ENCODE measurements around the gene NOPCHAP1.

NOPCHAP1 gene

GRCh38 chr12:104997541-104997940, 11.4 kb downstream of the NOPCHAP1 start:
- no peak overlapping the region for H3K4me3 ChIP-seq (replicated peaks in 1 of 2; ENCODE audit: low read depth in 2 of 2, low read length in 2 of 2)
- no peak for TF ChIP-seq CTCF (IDR thresholded peaks at IDR 0.05; ENCODE audit: low read depth, low read length)
- no peak for DNase-seq (ENCODE audit: low read depth in 2 of 2)

DNA sequence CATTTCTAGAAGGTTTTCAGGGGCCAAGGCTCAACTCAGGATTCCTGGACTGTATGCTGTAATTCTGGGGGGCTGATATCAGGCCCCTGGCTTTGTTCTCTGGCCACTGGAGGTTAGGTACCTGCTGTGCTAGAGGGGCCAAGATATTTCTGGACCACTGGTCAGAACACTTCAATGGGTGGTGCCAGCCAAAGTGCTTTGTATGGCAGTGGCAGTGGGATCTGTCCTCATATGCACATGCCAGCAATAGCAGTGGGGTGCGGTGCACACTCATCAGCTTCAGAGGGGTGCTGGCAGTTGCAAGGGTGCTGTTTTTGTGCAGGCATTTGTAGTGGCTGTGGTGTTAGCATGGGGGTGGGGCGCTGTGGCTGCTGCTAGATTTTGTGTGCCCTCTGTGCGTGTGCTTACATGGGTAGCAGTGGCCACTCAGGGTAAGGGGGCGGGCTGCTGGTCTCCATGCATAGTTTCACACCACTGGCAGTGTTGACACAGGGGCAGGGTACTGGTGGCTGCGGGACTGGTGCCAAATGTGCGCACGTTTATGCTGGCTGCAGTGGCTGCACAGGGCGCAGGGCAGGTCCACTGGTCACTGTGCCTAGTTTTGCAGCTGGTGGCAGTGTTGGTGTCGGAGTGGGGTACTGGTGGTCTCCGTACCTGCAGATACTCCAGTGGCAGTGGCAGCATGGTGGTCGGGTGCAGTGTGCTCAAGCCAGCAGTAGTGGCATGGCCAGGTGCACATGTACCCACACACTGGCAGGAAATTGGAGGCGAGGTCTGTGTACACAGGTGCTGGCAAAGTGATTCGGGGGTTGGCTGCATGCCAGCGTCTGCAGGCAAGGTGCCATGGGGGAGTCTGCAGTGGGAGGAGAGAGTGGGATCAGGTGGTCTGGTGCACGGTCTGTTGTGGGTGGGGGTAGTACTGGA, 12.6 kb downstream of the NOPCHAP1 start:
- no peak for TF ChIP-seq CTCF (IDR thresholded peaks at IDR 0.05; ENCODE audit: low read depth, low read length)
- DNase-seq (ENCODE audit: low read depth in 2 of 2), result no peak
- H3K4me3 ChIP-seq (replicated peaks in 1 of 2; ENCODE audit: low read depth in 2 of 2, low read length in 2 of 2), result no peak overlapping the region

DNA sequence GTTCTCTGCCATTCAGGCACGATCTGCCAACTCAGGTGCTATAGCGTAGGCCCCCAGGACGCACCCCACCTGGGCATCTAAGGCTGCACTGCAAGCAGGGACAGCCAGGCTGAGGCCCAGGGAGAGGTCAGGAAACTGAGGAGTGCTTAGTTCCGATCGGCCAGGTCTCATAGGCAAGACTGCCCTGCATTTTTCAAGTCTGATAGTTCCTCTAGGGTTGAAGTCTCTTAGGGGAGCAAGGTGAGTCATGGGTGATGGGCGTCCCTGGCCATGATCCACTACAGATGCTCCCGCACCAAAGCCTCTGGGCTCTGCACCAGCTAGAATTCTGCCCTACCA, 13.2 kb downstream of the NOPCHAP1 start:
- TF ChIP-seq CTCF (IDR thresholded peaks at IDR 0.05; ENCODE audit: low read depth, low read length), result no peak
- H3K4me3 ChIP-seq (replicated peaks in 1 of 2; ENCODE audit: low read depth in 2 of 2, low read length in 2 of 2), result no peak overlapping the region
- DNase-seq (ENCODE audit: low read depth in 2 of 2), result no peak

DNA sequence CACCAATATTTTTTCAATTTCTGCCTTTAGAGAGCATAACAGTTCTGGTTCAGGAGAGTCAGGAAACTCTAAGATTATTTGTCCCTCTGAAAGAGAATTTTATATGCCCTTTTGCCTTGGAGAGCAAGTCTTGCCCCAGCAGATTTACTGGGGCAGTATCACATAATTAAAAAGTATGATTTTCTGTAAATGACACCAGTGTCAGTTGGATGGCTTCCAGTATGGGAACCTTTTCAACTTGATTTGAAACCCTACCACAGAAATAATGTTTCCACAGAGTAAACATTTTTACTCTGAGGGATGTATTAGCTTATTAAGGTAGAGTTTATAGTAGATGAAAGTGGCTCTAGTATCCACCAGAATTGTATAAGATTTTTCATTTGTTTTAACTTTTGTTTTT, 15.4 kb downstream of the NOPCHAP1 start:
- DNase-seq (ENCODE audit: low read depth in 2 of 2), result no peak
- H3K4me3 ChIP-seq (replicated peaks in 1 of 2; ENCODE audit: low read depth in 2 of 2, low read length in 2 of 2), result no peak overlapping the region
- TF ChIP-seq CTCF (IDR thresholded peaks at IDR 0.05; ENCODE audit: low read depth, low read length), result no peak

DNA sequence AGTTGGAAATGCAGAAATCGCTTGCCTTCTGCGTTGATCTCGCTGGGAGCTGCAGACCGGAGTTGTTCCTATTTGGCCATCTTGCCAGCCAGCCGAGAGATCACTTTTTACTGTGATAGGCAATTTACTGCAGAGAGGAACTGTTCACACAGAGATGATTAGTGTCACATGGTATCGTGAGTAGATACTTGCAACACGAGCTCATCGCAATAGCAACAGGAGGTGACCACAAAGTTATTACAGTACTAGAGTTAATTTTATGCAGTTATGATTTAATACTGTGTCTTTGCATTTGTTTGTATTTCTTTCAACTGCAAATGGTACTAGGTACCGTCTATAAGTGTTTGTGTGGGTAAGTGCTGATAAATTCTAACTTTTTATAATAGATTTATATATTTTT, 27.8 kb downstream of the NOPCHAP1 start:
- H3K4me3 ChIP-seq (replicated peaks in 1 of 2; ENCODE audit: low read depth in 2 of 2, low read length in 2 of 2), result no peak overlapping the region
- DNase-seq (ENCODE audit: low read depth in 2 of 2), result no peak
- TF ChIP-seq CTCF (IDR thresholded peaks at IDR 0.05; ENCODE audit: low read depth, low read length), result no peak

- TF ChIP-seq CTCF (IDR thresholded peaks at IDR 0.05; ENCODE audit: low read depth, low read length), result no peak
- no peak overlapping the region for H3K4me3 ChIP-seq (replicated peaks in 1 of 2; ENCODE audit: low read depth in 2 of 2, low read length in 2 of 2)
- no peak for DNase-seq (ENCODE audit: low read depth in 2 of 2)
Observed at GRCh38 chr12:105014603-105015002, 28.5 kb downstream of the NOPCHAP1 start.

- no peak overlapping the region for H3K4me3 ChIP-seq (replicated peaks in 1 of 2; ENCODE audit: low read depth in 2 of 2, low read length in 2 of 2)
- no peak for DNase-seq (ENCODE audit: low read depth in 2 of 2)
- TF ChIP-seq CTCF (IDR thresholded peaks at IDR 0.05; ENCODE audit: low read depth, low read length), result no peak
Observed at GRCh38 chr12:105015543-105015942, 29.4 kb downstream of the NOPCHAP1 start.
